ENCODE results near the gene KRT2.

The KRT2 gene

GRCh38 chr12:52615208-52615868 is 36.7 kb downstream of the KRT2 start:
- DNase-seq (ENCODE audit: low spot score), result no peak

- DNase-seq (ENCODE audit: low spot score), result no peak
These were observed 37.4 kb downstream of the KRT2 start for GRCh38 chr12:52614381-52615207.

- no peak for DNase-seq (ENCODE audit: low spot score)
These were observed 38.5 kb downstream of the KRT2 start for GRCh38 chr12:52613384-52614030.

GRCh38 chr12:52612431-52613383 is 39.3 kb downstream of the KRT2 start:
- DNase-seq (ENCODE audit: low spot score), result no peak

- DNase-seq (ENCODE audit: low spot score), result no peak
These were observed 40.9 kb downstream of the KRT2 start for GRCh38 chr12:52611080-52611468.

GRCh38 chr12:52608826-52609630 is 43.0 kb downstream of the KRT2 start:
- no peak for DNase-seq (ENCODE audit: low spot score)

GRCh38 chr12:52608161-52608560 is 43.9 kb downstream of the KRT2 start:
- no peak for DNase-seq (ENCODE audit: low spot score)

- no peak for DNase-seq (ENCODE audit: low spot score)
These were observed 44.7 kb downstream of the KRT2 start for GRCh38 chr12:52607314-52607713.

- no peak for DNase-seq (ENCODE audit: low spot score)
These were observed 45.3 kb downstream of the KRT2 start for GRCh38 chr12:52606581-52607218.

GRCh38 chr12:52606096-52606495 is 45.9 kb downstream of the KRT2 start:
- DNase-seq (ENCODE audit: low spot score), result no peak

- DNase-seq (ENCODE audit: low spot score), result no peak
These were observed 46.5 kb downstream of the KRT2 start for GRCh38 chr12:52605542-52605941.

- no peak for DNase-seq (ENCODE audit: low spot score)
These were observed 47.2 kb downstream of the KRT2 start for GRCh38 chr12:52604859-52605258.

- DNase-seq (ENCODE audit: low spot score), result no peak
These were observed 48.7 kb downstream of the KRT2 start for GRCh38 chr12:52603314-52603713.

GRCh38 chr12:52602552-52602951 is 49.5 kb downstream of the KRT2 start:
- DNase-seq (ENCODE audit: low spot score), result no peak

GRCh38 chr12:52601671-52602070 is 50.3 kb downstream of the KRT2 start:
- DNase-seq (ENCODE audit: low spot score), result no peak

- no peak for DNase-seq (ENCODE audit: low spot score)
These were observed 51.0 kb downstream of the KRT2 start, which contains the start of gene KRT72 for GRCh38 chr12:52600941-52601481. TSS of gene KRT72 (minus strand) at chr12:52601463. CDS start at chr12:52601452, 11 bp downstream.

- no peak for DNase-seq (ENCODE audit: low spot score)
These were observed 51.5 kb downstream of the KRT2 start for GRCh38 chr12:52600475-52600874.

GRCh38 chr12:52600071-52600470 is 51.9 kb downstream of the KRT2 start:
- no peak for DNase-seq (ENCODE audit: low spot score)

GRCh38 chr12:52598966-52599365 is 53.0 kb downstream of the KRT2 start:
- DNase-seq (ENCODE audit: low spot score), result no peak
